IMR-90 (cell line): ENCODE measurements around the gene WWC1. TPM values are rescaled to one million over a fixed set of nuclear protein-coding genes. Genes with fewer than 3 reads are reported as not detected.

Experiments
- ATAC-seq: fragments of 200-7000 bp; cut with Tn5 transposase; 2 replicates; pipeline ENCODE4 v1.9.1; 2020; ENCODE audit warnings: low read depth, mild to moderate bottlenecking, moderate library complexity
- BruUV-seq: library from RNA; stranded (reverse); fragments of 400-500 nt; replicated peaks from 2 replicates; lab custom pipeline; 2021; lab: Mats Ljungman, UMichigan
- CTCF ChIA-PET: fragments of 300-600 bp; formaldehyde crosslinking; extraction: SDS; loops from one replicate; lab custom pipeline; 2021; ENCODE audit warnings: antibody characterized with exemption; lab: Yijun Ruan, JAX
- POLR2A ChIA-PET: fragments of 300-600 bp; sonication (Branson Sonifier 250); formaldehyde crosslinking; loops from one replicate; lab custom pipeline; 2022; ENCODE audit warnings: antibody characterized with exemption; ENCODE audit not compliant: unreplicated experiment; lab: Charles Lee
- DNase-seq: peaks from one replicate; pipeline ENCODE4 v3.0.0; 2013
- H2AFZ ChIP-seq: replicated peaks from 2 replicates; pipeline ENCODE3; 2013; ENCODE audit warnings: low read length, mild to moderate bottlenecking; ENCODE audit not compliant: poor library complexity
- H2AK5ac ChIP-seq: 2 replicates; pipeline ENCODE4 v1.6.1; 2013; ENCODE audit warnings: low read depth, low read length, inconsistent platforms
- H2AK9ac ChIP-seq: replicated peaks from 2 replicates; pipeline ENCODE3; 2013; ENCODE audit warnings: mild to moderate bottlenecking, low read depth, low read length, moderate library complexity; ENCODE audit not compliant: poor library complexity
- H2BK120ac ChIP-seq: 2 replicates; pipeline ENCODE4 v1.6.1; 2013; ENCODE audit warnings: low read depth, low read length, inconsistent platforms
- H2BK15ac ChIP-seq: 3 replicates; pipeline ENCODE4 v1.6.1; 2013; ENCODE audit warnings: low read depth, low read length, inconsistent platforms
- H2BK20ac ChIP-seq: 2 replicates; pipeline ENCODE4 v1.6.1; 2013; ENCODE audit warnings: low read depth, mild to moderate bottlenecking, inconsistent platforms, low read length, moderate library complexity
- H2BK5ac ChIP-seq: 2 replicates; pipeline ENCODE4 v1.6.1; 2013; ENCODE audit warnings: mild to moderate bottlenecking, low read depth, low read length, inconsistent platforms; ENCODE audit not compliant: poor library complexity, severe bottlenecking
- H3K14ac ChIP-seq: replicated peaks from 2 replicates; pipeline ENCODE4 v1.6.1; 2013; ENCODE audit warnings: low read depth, low read length, inconsistent platforms
- H3K18ac ChIP-seq: 2 replicates; pipeline ENCODE4 v1.6.1; 2013; ENCODE audit warnings: low read depth, low read length, control low read depth
- H3K23ac ChIP-seq: 2 replicates; pipeline ENCODE4 v1.6.1; 2013; ENCODE audit warnings: low read depth, low read length, inconsistent platforms
- H3K27ac ChIP-seq: 2 replicates; pipeline ENCODE4 v1.5.1; 2013; ENCODE audit warnings: mild to moderate bottlenecking, control low read depth, low read length; ENCODE audit not compliant: insufficient read depth
- H3K27me3 ChIP-seq: 2 replicates; pipeline ENCODE4 v1.6.1; 2013; ENCODE audit warnings: low read length; ENCODE audit not compliant: control insufficient read depth, insufficient read depth
- H3K36me3 ChIP-seq: 2 replicates; pipeline ENCODE4 v1.6.1; 2013; ENCODE audit warnings: low read length, mixed read lengths; ENCODE audit not compliant: control insufficient read depth, insufficient read depth
- H3K4ac ChIP-seq: 2 replicates; pipeline ENCODE4 v1.6.1; 2013; ENCODE audit warnings: low read depth, low read length, inconsistent platforms
- H3K4me1 ChIP-seq: 2 replicates; pipeline ENCODE4 v1.6.1; 2013; ENCODE audit warnings: low read length, mixed read lengths; ENCODE audit not compliant: control insufficient read depth, insufficient read depth
- H3K4me2 ChIP-seq: 2 replicates; pipeline ENCODE4 v1.6.1; 2013; ENCODE audit warnings: low read depth, mild to moderate bottlenecking, control low read depth, low read length, moderate library complexity
- H3K4me3 ChIP-seq: 2 replicates; pipeline ENCODE4 v1.5.1; 2013; ENCODE audit warnings: low read depth, mild to moderate bottlenecking, control low read depth, low read length, moderate library complexity; ENCODE audit not compliant: insufficient read depth
- H3K56ac ChIP-seq: 2 replicates; pipeline ENCODE4 v1.6.1; 2013; ENCODE audit warnings: low read length, inconsistent platforms; ENCODE audit not compliant: insufficient read depth; ENCODE audit errors: extremely low read depth
- H3K79me1 ChIP-seq, 2 experiments: 2 replicates each; pipeline ENCODE4 v1.6.1; 2013; ENCODE audit warnings: low read length in 2 of 2, inconsistent platforms in 1 of 2, low read depth in 1 of 2
- H3K9ac ChIP-seq: 2 replicates; pipeline ENCODE4 v1.6.1; 2013; ENCODE audit warnings: low read depth, low read length, control low read depth
- H3K9me1 ChIP-seq: 2 replicates; pipeline ENCODE4 v1.6.1; 2013; ENCODE audit warnings: low read length, inconsistent platforms; ENCODE audit not compliant: insufficient read depth
- H3K9me3 ChIP-seq: 2 replicates; pipeline ENCODE4 v1.6.1; 2013; ENCODE audit warnings: low read length; ENCODE audit not compliant: control insufficient read depth, insufficient read depth
- H4K20me1 ChIP-seq: 2 replicates; pipeline ENCODE4 v1.6.1; 2013; ENCODE audit warnings: low read length, inconsistent platforms; ENCODE audit not compliant: insufficient read depth
- H4K5ac ChIP-seq: 2 replicates; pipeline ENCODE4 v1.6.1; 2013; ENCODE audit warnings: mild to moderate bottlenecking, low read depth, low read length, control low read depth
- H4K8ac ChIP-seq, 2 experiments: 2 replicates each; pipeline ENCODE4 v1.6.1; 2013; ENCODE audit warnings: low read depth in 2 of 2, low read length in 2 of 2, control low read depth in 1 of 2, inconsistent platforms in 1 of 2
- H4K91ac ChIP-seq: 2 replicates; pipeline ENCODE4 v1.6.1; 2013; ENCODE audit warnings: low read depth, low read length, inconsistent platforms; ENCODE audit not compliant: insufficient read depth
- BHLHE40 ChIP-seq: fragments of 150-350 bp; IDR thresholded peaks from 2 replicates; pipeline ENCODE4 v1.6.1; 2016; ENCODE audit warnings: mild to moderate bottlenecking, low read depth, low read length
- CEBPB ChIP-seq: IDR thresholded peaks from 2 replicates; pipeline ENCODE4 v1.6.1; 2012; ENCODE audit warnings: low read depth, low read length, improper control_type of control experiment
- MAFK ChIP-seq: IDR thresholded peaks from 2 replicates; pipeline ENCODE4 v1.6.1; 2012; ENCODE audit warnings: low read depth, low read length, improper control_type of control experiment
- NFE2L2 ChIP-seq: fragments of 150-350 bp; IDR thresholded peaks from 2 replicates; pipeline ENCODE4 v1.6.1; 2016; ENCODE audit warnings: low read depth, mild to moderate bottlenecking, low read length
- RAD21 ChIP-seq: IDR thresholded peaks from 2 replicates; pipeline ENCODE4 v1.6.1; 2012; ENCODE audit warnings: low read length, improper control_type of control experiment
- WGBS, 2 experiments: methylation state at CpG; one replicate each; pipeline versions ENCODE4 v1.1.5 to v1.1.7; 2013; ENCODE audit warnings: missing lambda C conversion rate in 2 of 2; ENCODE audit not compliant: insufficient read length in 1 of 2; ENCODE audit errors: extremely low coverage in 2 of 2; 5-methylcytosine and 5-hydroxymethylcytosine counted together
- dilution Hi-C: fragments of 300-500 bp; cut with HindIII; formaldehyde crosslinking; loops from one replicate; pipeline ENCODE4 v1.14.3; 2018; ENCODE audit warnings: low sequenced_read_pairs; ENCODE audit not compliant: unreplicated experiment
- in situ Hi-C: fragments of 300-500 bp; cut with MboI; formaldehyde crosslinking; loops from 3 replicates; pipeline ENCODE4 v1.14.3; 2019; ENCODE audit warnings: low sequenced_read_pairs, inconsistent platforms, mixed read lengths
- intact Hi-C: fragments of 100-400 bp; cut with micrococcal nuclease; formaldehyde crosslinking; loops from 2 replicates; pipeline ENCODE4 v1.10.0; 2022
- polyA plus RNA-seq, 3 experiments: library from polyadenylated mRNA; depleted of rRNA; stranded (reverse); fragments of >200 nt; gene quantifications; 2 replicates each; pipeline ENCODE4 v1.2.3, GENCODE V29; 2012; ENCODE audit warnings: low replicate concordance in 1 of 3
- total RNA-seq: library from RNA; depleted of rRNA; stranded (reverse); fragments of >200 nt; gene quantifications from 2 replicates; pipeline ENCODE4 v1.2.3, GENCODE V29; 2012

WWC1 gene
- total and polyA plus RNA-seq, 2 of the 4 experiments (the other 2 are of a cell fraction), result 9.1 to 10.3 TPM

GRCh38 chr5:168401226-168401625, 109.8 kb downstream of the WWC1 start:
- H4K20me1 ChIP-seq, result peaks cover 3% of the 10 kb centered on the region; the same call in 1 of the 2 replicates
- H3K4me1 ChIP-seq, result peaks cover 7% of the 10 kb centered on the region
- no peak overlapping the region for H3K4me3 ChIP-seq
- no peak overlapping the region for H3K27ac ChIP-seq
- H3K9me1 ChIP-seq, result peaks cover 1% of the 10 kb centered on the region; the same call in 1 of the 2 replicates
- H3K27me3 ChIP-seq, result no peaks in the 10 kb centered on the region
- no peak overlapping the region for H3K4me2 ChIP-seq
- no peak overlapping the region for H2AFZ ChIP-seq
- DNase-seq (no peak), ATAC-seq (no peak)
- WGBS, 2 experiments, result no CpG with 5 or more reads among the region's 5 CpGs
- no peak overlapping the region for H3K18ac ChIP-seq
- ChIA-PET CTCF (interaction anchor here (1.1 to 1.6 kb wide), 2 partner anchors 8 to 11 kb away, joined by 3 to 5 read pairs; no protein-coding TSS in a partner anchor), POLR2A (no interaction called here)
- H3K79me1 ChIP-seq, result no peaks in the 10 kb centered on the region
- TF ChIP-seq MAFK (no peak), RAD21 (no peak), NFE2L2 (no peak), BHLHE40 (no peak), CEBPB (no peak)
- intact Hi-C loops, result no loop called here
- no peak overlapping the region for H4K91ac ChIP-seq
- H3K4ac ChIP-seq, result no peak overlapping the region
- no peak overlapping the region for H2AK5ac ChIP-seq
- H2AK9ac ChIP-seq, result no peak overlapping the region
- H4K8ac ChIP-seq, result no peak overlapping the region
- H2BK5ac ChIP-seq, result no peak overlapping the region
- no peak overlapping the region for H4K5ac ChIP-seq
- no peak overlapping the region for H3K14ac ChIP-seq
- H2BK20ac ChIP-seq, result no peak overlapping the region
- no peak overlapping the region for H3K9ac ChIP-seq
- H2BK15ac ChIP-seq, result no peak overlapping the region
- H3K36me3 ChIP-seq, result peaks cover 11% of the 10 kb centered on the region
- BruUV-seq, result no TSS peak
- no peaks in the 10 kb centered on the region for H3K9me3 ChIP-seq
- in situ Hi-C loops, result no loop called here
- H2BK120ac ChIP-seq, result no peak overlapping the region
- no peak overlapping the region for H3K23ac ChIP-seq
- dilution Hi-C loops, result no loop called here
- no peak overlapping the region for H3K56ac ChIP-seq
